Activated T-cell treated with anti-CD3 and anti-CD28 coated beads, Interleukin-2, amount 50 U/mL, for 72 hours (primary cell): ENCODE data around the gene DYNLT2. TPM values are rescaled to one million over a fixed set of nuclear protein-coding genes. Genes with fewer than 3 reads are reported as not detected.
"Not testable (repeated sequence)": the region's sequence is repeated elsewhere in the genome, so short reads cannot be mapped to it uniquely, and the experiment has no call there.

Source experiments
- ATAC-seq, 2 donors: fragments of 150-1000 bp; cut with Tn5 transposase; replicated peaks in 1 of 2; 2 replicates each; pipeline ENCODE4 v1.10.0; 2021; ENCODE audit warnings: moderate library complexity in 2 of 2, mild to moderate bottlenecking in 1 of 2
- DNase-seq, 2 donors: peaks; one replicate each; pipeline ENCODE4 v3.0.0; 2021 to 2022; ENCODE audit warnings: mixed read lengths in 1 of 2
- H3K27ac Mint-ChIP-seq: one replicate; pipeline ENCODE4 v1.8.0; 2022; ENCODE audit warnings: mild to moderate bottlenecking, moderate library complexity, mixed read lengths
- H3K27me3 Mint-ChIP-seq: one replicate; pipeline ENCODE4 v1.8.0; 2022; ENCODE audit warnings: low read depth, mixed read lengths
- H3K36me3 Mint-ChIP-seq, 2 donors: one replicate each; pipeline ENCODE4 v1.8.0; 2022; ENCODE audit warnings: mixed read lengths in 2 of 2, mild to moderate bottlenecking in 1 of 2; ENCODE audit not compliant: insufficient read depth in 2 of 2
- H3K4me1 Mint-ChIP-seq: one replicate; pipeline ENCODE4 v1.8.0; 2022; ENCODE audit warnings: low read depth, mixed read lengths
- H3K4me3 Mint-ChIP-seq, 2 donors: one replicate each; pipeline ENCODE4 v1.8.0; 2022; ENCODE audit warnings: mild to moderate bottlenecking in 2 of 2, mixed read lengths in 2 of 2, moderate library complexity in 2 of 2
- H3K9me3 Mint-ChIP-seq, 2 donors: one replicate each; pipeline ENCODE4 v1.8.0; 2022; ENCODE audit warnings: mixed read lengths in 2 of 2
- total RNA-seq, 2 donors: library from RNA; stranded (reverse); gene quantifications; one replicate each; pipeline ENCODE4 v1.2.3, GENCODE V29; 2022

Gene DYNLT2
- total RNA-seq, 2 donors from 2014 or later = 1.7 to 2.7 TPM

GRCh38 chr6:169697115-169697514 lies 54.3 kb downstream of the DYNLT2 start:
- not testable (repeated sequence) for ATAC-seq

GRCh38 chr6:169695131-169695530 lies 56.2 kb downstream of the DYNLT2 start:
- Mint-ChIP-seq H3K4me1 (peaks cover 27% of the 10 kb centered on the region), H3K36me3 (peaks cover 10 to 18% of the 10 kb centered on the region in 2 donors), H3K4me3 (no peak overlapping the region), H3K27ac (no peak overlapping the region), H3K27me3 (no peaks in the 10 kb centered on the region), H3K9me3 (peaks cover 3% of the 10 kb centered on the region in 2 donors)
- ATAC-seq (no peak), DNase-seq (no peak)

More at GRCh38 chr6:169697115-169697514, 54.3 kb downstream of the DYNLT2 start:
- peak; percentile 19 to 32 for DNase-seq
- H3K36me3 Mint-ChIP-seq = peaks cover 10 to 16% of the 10 kb centered on the region in 2 donors
- not testable (repeated sequence) for H3K27ac Mint-ChIP-seq, H3K27me3 Mint-ChIP-seq, H3K9me3 Mint-ChIP-seq, H3K4me3 Mint-ChIP-seq
- H3K4me1 Mint-ChIP-seq = peaks cover 32% of the 10 kb centered on the region

- Mint-ChIP-seq H3K27ac (no peak overlapping the region), H3K9me3 (peaks cover 3% of the 10 kb centered on the region in 2 donors), H3K4me3 (no peak overlapping the region), H3K27me3 (no peaks in the 10 kb centered on the region), H3K4me1 (peaks cover 9% of the 10 kb centered on the region), H3K36me3 (peaks cover 13 to 21% of the 10 kb centered on the region in 2 donors)
- ATAC-seq (no peak), DNase-seq (no peak)
Measured at GRCh38 chr6:169692516-169692915, 58.9 kb downstream of the DYNLT2 start.

GRCh38 chr6:169691260-169691659 lies 60.1 kb downstream of the DYNLT2 start:
- Mint-ChIP-seq H3K27me3 (no peaks in the 10 kb centered on the region), H3K9me3 (peaks cover 7 to 8% of the 10 kb centered on the region in 2 donors), H3K27ac (no peak overlapping the region), H3K4me1 (peaks cover 5% of the 10 kb centered on the region), H3K36me3 (peaks cover 18 to 27% of the 10 kb centered on the region in 2 donors), H3K4me3 (no peak overlapping the region)
- ATAC-seq (no peak), DNase-seq (no peak)

Other genes with a start within 250 kb of the DYNLT2 start
- gene WDR27, start 49.5 kb downstream of the DYNLT2 start, total RNA-seq = 10 to 100 TPM; 45.0 to 46.1 TPM
- 10 to 100 TPM; 13.3 to 14.4 TPM for gene C6orf120, start 49.4 kb downstream of the DYNLT2 start, total RNA-seq
- gene PHF10, start 27.1 kb downstream of the DYNLT2 start, total RNA-seq = 10 to 100 TPM; 87.7 to 95.8 TPM
- gene ERMARD, start 50 bp upstream of the DYNLT2 start, total RNA-seq = 10 to 100 TPM; 30.5 to 37.9 TPM